Body of pancreas (tissue), 4 donors: Measurements from ENCODE around the gene CLUH.

Experiments used
- CTCF ChIP-seq, 7 experiments: fragments of 450-650 bp in 4 of 7; fragments of 200-600 bp in 3 of 7; sonication (generic) in 3 of 7; IDR thresholded peaks; one replicate each; pipeline ENCODE4 v1.5.1; 2016 to 2019; ENCODE audit warnings: antibody characterized with exemption in 7 of 7
- POLR2A ChIP-seq, 3 donors: fragments of 450-650 bp; IDR thresholded peaks; one replicate each; pipeline ENCODE4 v1.6.1; 2016; ENCODE audit warnings: antibody characterized with exemption in 3 of 3, mild to moderate bottlenecking in 2 of 3

GRCh38 chr17:2691965-2692780, 19.4 kb downstream of the CLUH start:
- TF ChIP-seq CTCF (IDR thresholded peaks at IDR 0.05) (no peak), POLR2A (IDR thresholded peaks at IDR 0.05) (no peak)
